GM19025 (cell line): ENCODE results near the gene ZSCAN10.

Experiments
- ATAC-seq: cut with Tn5 transposase; IDR thresholded peaks from one replicate; pipeline ENCODE4 v1.9.1; 2021; ENCODE audit warnings: mild to moderate bottlenecking, low read depth, moderate library complexity; ENCODE audit not compliant: unreplicated experiment

The ZSCAN10 gene

GRCh38 chr16:3134338-3135125, 35.4 kb upstream of the ZSCAN10 start, which contains the start of gene ZNF213:
Gene ZNF213 (plus strand): TSS chr16:3135029. CDS start chr16:3137281, 2,252 bp downstream.
- peak; percentile 82 for ATAC-seq

GRCh38 chr16:3133844-3134243, 34.8 kb upstream of the ZSCAN10 start:
- ATAC-seq = no peak

DNA sequence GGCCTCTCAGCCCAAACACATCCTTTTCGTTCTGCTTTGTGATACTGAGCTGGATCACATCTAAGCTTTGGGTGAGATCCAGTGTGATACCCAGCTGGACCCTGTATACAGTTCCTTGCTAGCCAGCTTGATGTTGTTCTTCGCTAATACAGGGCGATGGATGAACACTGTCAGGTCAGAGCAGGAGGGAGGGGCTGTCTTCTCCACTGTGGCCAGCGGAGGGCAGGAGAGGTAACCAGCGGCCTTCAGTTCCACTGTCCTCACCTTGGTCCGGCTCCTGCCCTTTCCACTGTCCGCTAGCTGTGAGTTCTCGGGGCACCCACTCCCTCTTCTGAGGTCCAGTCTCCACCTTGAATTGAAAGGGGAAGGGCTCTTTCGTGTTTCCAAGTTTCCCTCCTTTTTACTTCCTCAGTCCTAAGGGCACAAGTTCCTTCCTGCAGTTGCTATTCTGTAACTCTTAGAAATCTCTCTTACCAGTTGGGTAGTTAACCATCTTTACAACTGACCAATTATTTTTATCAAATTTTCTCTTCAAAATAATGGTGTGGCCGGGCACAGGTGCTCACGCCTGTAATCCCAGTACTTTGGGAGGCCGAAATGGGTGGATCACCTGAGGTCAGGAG, 32.8 kb upstream of the ZSCAN10 start:
- no peak for ATAC-seq

DNA sequence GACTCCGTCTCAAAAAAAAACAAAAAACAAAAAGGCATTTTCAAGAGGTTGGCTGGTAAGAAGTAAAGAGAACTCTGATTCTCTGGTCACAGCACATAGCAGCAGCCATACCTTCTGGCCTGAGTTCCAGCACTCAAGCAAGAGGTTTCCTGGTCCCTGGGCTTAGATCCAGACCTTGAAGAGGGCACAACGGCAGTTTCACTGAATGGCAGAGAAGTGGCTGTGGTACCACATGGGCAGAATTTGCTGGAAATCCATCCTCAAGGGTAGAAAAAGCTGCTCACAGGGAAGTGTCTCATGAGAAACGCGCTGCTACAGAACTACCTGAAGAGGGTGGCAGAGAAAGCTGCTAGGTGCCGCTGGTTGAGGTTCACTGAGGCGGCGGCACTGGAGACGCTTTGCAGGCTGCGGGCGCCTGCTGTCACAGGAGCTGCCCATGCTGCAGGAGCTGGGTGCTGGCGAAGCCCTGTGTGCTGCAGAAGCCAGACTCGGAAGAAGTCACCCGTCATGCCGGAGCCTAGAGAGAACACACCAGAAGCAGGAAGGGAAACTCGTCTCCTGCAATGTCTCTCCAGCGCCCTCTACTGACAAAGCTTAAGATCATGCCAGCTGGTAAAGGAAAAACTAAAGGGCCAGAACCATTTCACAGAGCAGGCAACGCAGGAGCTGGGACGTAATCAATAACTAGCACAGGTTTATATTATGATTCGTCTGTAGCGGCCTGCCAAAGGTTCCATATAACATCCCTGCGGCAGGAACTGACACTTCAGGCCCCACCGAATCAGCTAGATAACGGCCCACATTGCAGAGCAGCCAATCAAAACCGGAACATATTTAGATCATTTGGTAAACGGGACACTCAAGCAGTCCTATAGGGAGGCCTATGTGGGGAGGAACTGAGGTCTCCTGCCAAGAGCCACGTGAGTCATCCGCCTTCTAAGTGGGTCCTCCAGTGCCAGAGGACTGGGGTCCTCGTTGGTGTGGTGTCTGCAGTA, 30.3 kb upstream of the ZSCAN10 start:
- peak; percentile 43 for ATAC-seq

GRCh38 chr16:3127745-3128144, 28.7 kb upstream of the ZSCAN10 start:
- no peak for ATAC-seq

DNA sequence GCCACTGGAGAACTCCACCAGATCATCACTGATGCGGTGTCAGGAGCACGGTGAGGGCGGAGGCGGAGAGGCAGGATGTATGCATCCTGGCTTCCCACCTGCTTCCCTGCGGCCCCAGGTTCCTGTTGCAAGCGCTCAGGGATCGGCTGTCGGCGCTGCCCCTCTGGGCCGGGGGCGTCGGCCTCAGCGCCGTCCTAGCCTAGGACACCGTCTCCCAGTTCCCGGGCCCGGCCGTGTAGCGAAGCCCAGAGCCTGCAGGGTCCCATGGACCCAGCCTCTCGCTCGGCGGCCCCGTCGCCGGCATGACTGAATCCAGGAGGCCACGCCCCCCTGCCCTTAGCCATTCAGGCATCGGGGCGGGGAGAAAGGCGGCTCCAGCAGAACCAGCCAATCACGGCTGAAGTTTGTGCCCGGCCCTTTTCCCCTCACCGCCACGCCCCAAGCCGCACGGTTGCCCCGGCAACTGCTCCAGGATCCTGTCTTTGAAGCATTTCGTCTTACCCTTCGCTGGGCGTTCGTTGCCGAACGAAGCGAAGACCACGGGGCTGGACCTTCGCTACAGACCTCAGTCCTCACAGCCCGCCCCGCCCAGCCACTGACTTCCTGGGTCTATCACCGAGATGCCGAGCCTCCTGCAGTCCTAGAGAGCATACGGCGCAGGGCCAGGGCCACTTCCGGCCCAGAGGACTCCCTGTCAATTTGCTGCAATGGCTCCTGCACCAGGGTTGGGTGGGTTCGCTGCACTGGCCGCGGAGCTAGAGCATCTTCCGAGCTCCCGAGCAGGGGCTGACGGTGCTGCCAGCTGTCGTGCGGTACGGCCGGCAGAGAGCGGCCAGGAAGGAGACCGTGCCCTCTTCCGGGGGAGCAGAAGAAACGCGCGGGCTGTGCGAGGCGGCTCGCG, 25.1 kb upstream of the ZSCAN10 start:
- peak; percentile 79 for ATAC-seq

DNA sequence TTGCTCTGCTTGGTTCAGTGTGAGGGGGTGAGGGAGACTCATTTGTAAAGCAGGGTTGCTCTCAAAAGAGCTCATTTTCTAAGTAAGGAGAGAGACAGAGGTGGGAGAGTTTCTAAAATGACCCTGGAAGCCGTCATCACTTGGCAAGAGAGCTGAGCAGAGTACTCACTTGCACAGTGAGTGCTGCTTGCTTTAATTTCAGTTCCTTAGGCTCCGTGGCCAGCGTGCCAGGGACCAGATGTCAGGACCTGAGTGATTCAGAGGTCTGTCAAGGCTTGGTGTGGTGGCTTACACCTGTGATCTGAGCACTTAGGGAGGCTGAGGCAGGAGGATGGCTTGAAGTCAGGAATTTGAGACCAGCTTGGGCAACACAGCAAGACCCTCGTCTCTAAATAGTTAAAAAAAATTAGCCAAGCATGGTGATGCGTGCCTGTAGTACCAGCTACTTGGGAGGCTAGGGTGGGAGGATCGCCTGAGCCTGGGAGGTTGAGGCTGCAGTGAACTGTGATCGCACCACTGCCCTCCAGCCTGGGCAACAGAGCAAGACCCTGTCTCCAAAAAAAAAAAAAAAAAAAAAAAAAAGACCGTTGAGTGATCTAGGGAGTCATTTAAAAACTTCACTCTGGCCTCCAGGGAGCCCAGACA, 24.0 kb upstream of the ZSCAN10 start:
- ATAC-seq = no peak

GRCh38 chr16:3121851-3122467, 22.9 kb upstream of the ZSCAN10 start:
- no peak for ATAC-seq

- no peak for ATAC-seq
These were observed 21.3 kb upstream of the ZSCAN10 start for GRCh38 chr16:3120435-3120834.

DNA sequence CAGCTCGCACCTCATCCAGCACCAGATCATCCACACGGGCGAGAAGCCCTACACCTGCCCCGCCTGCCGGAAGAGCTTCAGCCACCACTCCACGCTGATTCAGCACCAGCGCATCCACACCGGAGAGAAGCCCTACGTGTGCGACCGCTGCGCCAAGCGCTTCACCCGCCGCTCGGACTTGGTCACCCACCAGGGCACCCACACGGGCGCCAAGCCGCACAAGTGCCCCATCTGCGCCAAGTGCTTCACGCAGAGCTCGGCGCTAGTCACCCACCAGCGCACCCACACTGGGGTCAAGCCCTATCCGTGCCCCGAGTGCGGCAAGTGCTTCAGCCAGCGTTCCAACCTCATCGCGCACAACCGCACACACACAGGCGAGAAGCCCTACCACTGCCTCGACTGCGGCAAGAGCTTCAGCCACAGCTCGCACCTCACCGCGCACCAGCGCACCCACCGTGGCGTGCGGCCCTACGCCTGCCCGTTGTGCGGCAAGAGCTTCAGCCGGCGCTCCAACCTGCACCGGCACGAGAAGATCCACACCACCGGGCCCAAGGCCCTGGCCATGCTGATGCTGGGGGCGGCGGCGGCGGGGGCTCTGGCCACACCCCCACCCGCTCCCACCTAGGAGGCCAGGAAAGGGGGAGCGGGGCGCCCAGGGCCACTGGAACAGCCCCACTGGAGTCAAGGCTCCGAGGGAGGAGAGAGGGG, 20.8 kb upstream of the ZSCAN10 start:
- no peak for ATAC-seq

DNA sequence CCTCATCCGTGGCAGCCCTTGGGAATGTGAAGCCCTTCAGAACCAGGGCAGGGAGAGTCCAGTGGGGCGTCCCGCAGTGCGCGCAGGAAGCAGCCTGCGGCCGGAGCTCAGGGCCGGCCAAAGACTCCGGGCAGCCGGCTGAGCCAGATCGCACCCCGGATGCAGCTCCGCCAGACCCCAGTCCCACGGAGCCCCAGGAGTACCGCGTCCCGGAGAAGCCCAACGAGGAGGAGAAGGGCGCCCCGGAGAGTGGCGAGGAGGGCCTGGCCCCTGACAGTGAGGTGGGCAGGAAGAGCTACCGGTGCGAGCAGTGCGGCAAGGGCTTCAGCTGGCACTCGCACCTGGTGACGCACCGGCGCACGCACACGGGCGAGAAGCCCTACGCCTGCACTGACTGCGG, 20.2 kb upstream of the ZSCAN10 start:
- ATAC-seq = no peak

DNA sequence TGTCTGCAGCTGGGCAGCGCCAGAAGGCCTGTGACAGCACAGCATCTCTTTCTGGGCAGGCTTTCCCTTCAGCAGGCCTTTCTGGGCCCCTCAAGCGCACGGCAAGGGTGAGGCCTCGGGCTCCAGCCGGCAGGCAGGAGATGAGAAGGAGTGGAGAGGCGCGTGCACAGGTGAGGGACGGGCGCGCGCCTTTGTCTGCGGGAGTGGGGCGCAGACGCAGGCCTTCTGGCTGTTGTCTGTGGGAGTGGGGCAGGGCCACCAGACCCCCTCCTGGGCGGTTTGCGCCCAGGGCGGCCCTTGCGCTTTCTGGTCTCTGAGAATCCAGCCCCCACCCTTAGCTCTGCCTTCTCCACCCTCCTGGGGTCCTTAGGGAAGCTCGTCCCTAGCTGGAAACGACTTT, 19.8 kb upstream of the ZSCAN10 start:
- no peak for ATAC-seq

- no peak for ATAC-seq
These were observed 19.2 kb upstream of the ZSCAN10 start for GRCh38 chr16:3118204-3118790.

DNA sequence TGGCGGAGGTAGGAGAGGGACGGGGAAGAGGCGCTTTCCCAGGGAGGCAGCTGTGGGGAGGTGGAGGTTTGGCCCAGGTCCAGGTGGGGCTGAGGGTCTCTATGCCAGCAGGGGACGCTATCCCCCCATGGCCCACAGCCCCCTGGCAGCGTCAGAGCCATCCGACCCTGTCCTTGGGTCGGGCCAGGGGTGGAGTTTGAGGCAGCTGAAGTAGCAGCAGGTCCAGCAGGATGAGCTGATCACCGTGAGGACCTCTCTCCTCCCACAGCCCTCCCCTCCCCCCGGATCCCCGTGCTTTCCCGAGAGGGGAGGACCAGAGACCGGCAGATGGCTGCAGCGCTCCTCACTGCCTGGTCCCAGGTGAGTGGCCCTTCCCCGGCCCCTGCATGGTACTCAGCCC, 16.5 kb upstream of the ZSCAN10 start:
- no peak for ATAC-seq

DNA sequence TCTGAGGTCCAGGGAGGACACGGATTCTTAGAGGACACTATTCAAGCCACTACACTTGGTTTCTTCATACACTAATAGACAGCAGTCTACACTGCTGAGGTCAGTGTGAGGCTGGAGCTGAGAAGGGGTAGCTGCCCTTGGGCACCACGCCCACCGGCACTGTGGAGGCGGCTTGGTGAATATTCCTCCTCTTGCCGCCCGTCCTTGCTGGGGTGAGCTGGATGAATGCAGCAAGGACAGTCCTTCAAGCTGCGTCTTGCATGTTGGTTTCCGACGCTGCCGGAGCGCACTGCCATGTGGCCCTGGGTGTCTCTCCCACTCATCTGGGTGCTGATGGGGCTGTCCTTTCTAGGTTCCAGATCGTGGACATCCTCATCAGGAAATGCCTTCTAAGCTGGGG, 15.9 kb upstream of the ZSCAN10 start:
- no peak for ATAC-seq

GRCh38 chr16:3113765-3114479, 14.8 kb upstream of the ZSCAN10 start:
- ATAC-seq = no peak

- ATAC-seq = no peak
These were observed 13.9 kb upstream of the ZSCAN10 start for GRCh38 chr16:3112881-3113574.
